Esophagus muscularis mucosa (tissue), 4 donors: ENCODE results near the gene ATL2. TPM values are rescaled to one million over a fixed set of nuclear protein-coding genes. Genes with fewer than 3 reads are reported as not detected.
"Not testable (repeated sequence)": the region's sequence is repeated elsewhere in the genome, so short reads cannot be mapped to it uniquely, and the experiment has no call there.

ENCODE experiments used
- DNase-seq: peaks from one replicate; pipeline ENCODE4 v3.0.0-alpha.2; 2017; ENCODE audit errors: extremely low spot score
- H3K27ac ChIP-seq, 4 donors: fragments of 200-600 bp; sonication (generic); replicated peaks in 1 of 4; 1 replicate in 3 of 4; 2 replicates in 1 of 4; pipeline ENCODE4 v1.5.1; 2016 to 2019; ENCODE audit warnings: mild to moderate bottlenecking in 1 of 4
- H3K27me3 ChIP-seq, 4 donors: fragments of 200-600 bp; sonication (generic); one replicate each; pipeline versions ENCODE4 v1.5.1 to v1.6.0; 2016 to 2019
- H3K36me3 ChIP-seq, 4 donors: fragments of 200-600 bp; sonication (generic); one replicate each; pipeline ENCODE4 v1.5.1; 2016 to 2019
- H3K4me1 ChIP-seq, 4 donors: fragments of 200-600 bp; sonication (generic); one replicate each; pipeline ENCODE4 v1.5.1; 2016 to 2019
- H3K4me3 ChIP-seq, 4 donors: fragments of 200-600 bp; sonication (generic); 1 replicate in 2 of 4; 2 replicates in 2 of 4; pipeline ENCODE4 v1.5.1; 2016 to 2019; ENCODE audit warnings: mild to moderate bottlenecking in 4 of 4, moderate library complexity in 1 of 4
- H3K9me3 ChIP-seq, 4 donors: fragments of 200-600 bp; sonication (generic); 1 replicate in 3 of 4; 2 replicates in 1 of 4; pipeline ENCODE4 v1.5.1; 2016 to 2019
- EP300 ChIP-seq: sonication (generic); formaldehyde crosslinking; IDR thresholded peaks from one replicate; pipeline ENCODE4 v1.6.1; 2017; ENCODE audit warnings: antibody characterized with exemption
- POLR2A ChIP-seq: fragments of 450-650 bp; IDR thresholded peaks from one replicate; pipeline ENCODE4 v1.6.1; 2017; ENCODE audit warnings: antibody characterized with exemption, moderate library complexity, mild to moderate bottlenecking, low read depth
- POLR2AphosphoS5 ChIP-seq, 2 donors: sonication (generic); formaldehyde crosslinking; IDR thresholded peaks; one replicate each; pipeline ENCODE4 v1.6.1; 2017; ENCODE audit warnings: antibody characterized with exemption in 2 of 2
- WGBS: methylation state at CpG from one replicate; pipeline ENCODE4 v1.1.5; 2018; 5-methylcytosine and 5-hydroxymethylcytosine counted together
- intact Hi-C: fragments of 100-400 bp; cut with DNase I; formaldehyde crosslinking; loops from one replicate; pipeline ENCODE4 v1.15.1; 2023
- total RNA-seq, 4 donors: library from RNA; depleted of rRNA; stranded (reverse); fragments of >200 nt; gene quantifications; one replicate each; pipeline versions ENCODE4 v1.1.0 to v1.2.1, GENCODE V29; 2016
- TF ChIP-seq, protein P1 (sequence below), 3 experiments: fragments of 200-600 bp in 2 of 3; fragments of 450-650 bp in 1 of 3; sonication (generic) in 2 of 3; IDR thresholded peaks; one replicate each; pipeline ENCODE4 v1.5.1; 2017 to 2019; ENCODE audit warnings: antibody characterized with exemption in 3 of 3, mild to moderate bottlenecking in 2 of 3, moderate library complexity in 1 of 3

ATL2 gene
- total RNA-seq, 4 donors from 2014 or later = 159 to 260 (median 231) TPM

DNA sequence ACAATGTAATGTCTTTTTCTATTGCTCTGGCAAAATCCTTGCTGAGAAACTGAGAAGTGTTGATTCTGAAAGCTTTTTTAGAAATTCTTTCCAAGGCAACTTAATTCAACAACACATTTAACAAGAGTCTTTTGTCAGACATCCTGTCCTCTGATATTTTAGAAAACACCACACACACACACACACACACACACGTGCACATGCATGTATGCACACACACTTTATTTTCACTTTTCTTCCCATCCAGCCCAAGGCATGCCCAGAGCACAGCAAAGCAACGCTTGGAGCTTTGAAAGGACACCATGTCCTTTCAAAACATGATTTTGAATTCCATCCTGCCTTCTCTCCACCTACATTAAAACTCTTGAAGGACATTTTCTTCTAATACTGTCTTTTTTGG is 116.1 kb downstream of the ATL2 start:
- no peak for DNase-seq
- TF ChIP-seq POLR2A (no peak), EP300 (no peak), POLR2AphosphoS5 (IDR thresholded peaks at IDR 0.05) (no peak)
- TF ChIP-seq, protein P1, sequence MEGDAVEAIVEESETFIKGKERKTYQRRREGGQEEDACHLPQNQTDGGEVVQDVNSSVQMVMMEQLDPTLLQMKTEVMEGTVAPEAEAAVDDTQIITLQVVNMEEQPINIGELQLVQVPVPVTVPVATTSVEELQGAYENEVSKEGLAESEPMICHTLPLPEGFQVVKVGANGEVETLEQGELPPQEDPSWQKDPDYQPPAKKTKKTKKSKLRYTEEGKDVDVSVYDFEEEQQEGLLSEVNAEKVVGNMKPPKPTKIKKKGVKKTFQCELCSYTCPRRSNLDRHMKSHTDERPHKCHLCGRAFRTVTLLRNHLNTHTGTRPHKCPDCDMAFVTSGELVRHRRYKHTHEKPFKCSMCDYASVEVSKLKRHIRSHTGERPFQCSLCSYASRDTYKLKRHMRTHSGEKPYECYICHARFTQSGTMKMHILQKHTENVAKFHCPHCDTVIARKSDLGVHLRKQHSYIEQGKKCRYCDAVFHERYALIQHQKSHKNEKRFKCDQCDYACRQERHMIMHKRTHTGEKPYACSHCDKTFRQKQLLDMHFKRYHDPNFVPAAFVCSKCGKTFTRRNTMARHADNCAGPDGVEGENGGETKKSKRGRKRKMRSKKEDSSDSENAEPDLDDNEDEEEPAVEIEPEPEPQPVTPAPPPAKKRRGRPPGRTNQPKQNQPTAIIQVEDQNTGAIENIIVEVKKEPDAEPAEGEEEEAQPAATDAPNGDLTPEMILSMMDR (IDR thresholded peaks at IDR 0.05) = no peak
- H3K4me1 ChIP-seq = no peaks in the 10 kb centered on the region
- WGBS = 77% methylated on average over 2 of the region's 2 CpGs
- H3K9me3 ChIP-seq = no peaks in the 10 kb centered on the region
- intact Hi-C loops = no loop called here
- peak overlapping the region in 1 of 4 donors; percentile 5 for H3K4me3 ChIP-seq
- H3K27me3 ChIP-seq = no peaks in the 10 kb centered on the region
- H3K27ac ChIP-seq = no peak overlapping the region
- no peaks in the 10 kb centered on the region for H3K36me3 ChIP-seq

DNA sequence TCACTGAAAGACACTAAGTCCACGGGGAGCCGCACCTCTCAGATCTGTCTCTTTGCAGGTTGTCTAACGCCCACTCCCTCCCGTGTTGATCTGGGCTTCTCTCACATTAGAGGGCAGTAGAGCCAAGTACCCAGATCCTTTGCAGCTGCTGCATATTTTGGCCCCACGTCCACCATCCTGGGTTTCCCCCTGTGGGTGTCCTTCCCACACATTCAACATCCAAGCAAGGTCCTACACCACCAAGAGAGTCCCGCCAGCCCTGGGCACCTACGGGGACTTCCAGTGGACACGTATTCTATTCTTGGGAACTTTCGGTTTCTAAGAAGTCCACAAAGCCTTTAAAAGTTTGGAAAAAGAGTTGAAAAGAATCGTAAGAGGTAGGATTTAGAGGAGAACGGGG is 116.6 kb downstream of the ATL2 start:
- Histone ChIP-seq H3K9me3 (no peaks in the 10 kb centered on the region), H3K4me3 (peak overlapping the region in 1 of 4 donors; percentile 5), H3K4me1 (no peaks in the 10 kb centered on the region), H3K27ac (no peak overlapping the region), H3K27me3 (no peaks in the 10 kb centered on the region), H3K36me3 (no peaks in the 10 kb centered on the region)
- DNase-seq = no peak
- TF ChIP-seq, protein P1 (IDR thresholded peaks at IDR 0.05) = no peak
- TF ChIP-seq EP300 = no peak
- no peak for TF ChIP-seq POLR2AphosphoS5 (IDR thresholded peaks at IDR 0.05)
- no peak for TF ChIP-seq POLR2A
- WGBS = 80% methylated on average over 11 of the region's 11 CpGs
- intact Hi-C loops = no loop called here

DNA sequence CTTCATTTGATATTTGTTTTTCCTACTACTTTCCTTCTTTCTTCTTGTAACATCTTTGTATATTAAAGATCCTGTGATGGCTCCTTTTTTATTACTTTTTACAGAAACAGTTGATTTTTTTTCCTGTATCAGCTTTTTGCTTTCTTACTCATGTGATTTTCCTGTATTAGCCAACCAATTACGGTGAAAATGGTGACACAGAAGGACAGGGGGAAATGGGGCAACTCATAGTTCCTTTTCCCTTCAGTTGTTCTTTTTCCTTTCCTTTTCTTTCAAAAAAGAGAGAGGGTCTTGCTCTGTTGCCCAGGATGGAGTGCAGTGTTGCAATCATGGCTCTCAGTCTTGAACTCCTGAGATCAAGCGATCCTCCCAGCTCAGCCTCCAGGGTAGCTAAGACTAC is 117.8 kb downstream of the ATL2 start:
- no peaks in the 10 kb centered on the region for H3K36me3 ChIP-seq
- intact Hi-C loops = no loop called here
- 74% methylated on average over 2 of the region's 2 CpGs for WGBS
- H3K4me3 ChIP-seq = no peak overlapping the region
- H3K4me1 ChIP-seq = no peaks in the 10 kb centered on the region
- no peak overlapping the region for H3K27ac ChIP-seq
- no peak for DNase-seq
- no peaks in the 10 kb centered on the region for H3K9me3 ChIP-seq
- TF ChIP-seq EP300 (no peak), POLR2AphosphoS5 (IDR thresholded peaks at IDR 0.05) (no peak), POLR2A (no peak)
- TF ChIP-seq, protein P1 (IDR thresholded peaks at IDR 0.05) = no peak
- no peaks in the 10 kb centered on the region for H3K27me3 ChIP-seq

DNA sequence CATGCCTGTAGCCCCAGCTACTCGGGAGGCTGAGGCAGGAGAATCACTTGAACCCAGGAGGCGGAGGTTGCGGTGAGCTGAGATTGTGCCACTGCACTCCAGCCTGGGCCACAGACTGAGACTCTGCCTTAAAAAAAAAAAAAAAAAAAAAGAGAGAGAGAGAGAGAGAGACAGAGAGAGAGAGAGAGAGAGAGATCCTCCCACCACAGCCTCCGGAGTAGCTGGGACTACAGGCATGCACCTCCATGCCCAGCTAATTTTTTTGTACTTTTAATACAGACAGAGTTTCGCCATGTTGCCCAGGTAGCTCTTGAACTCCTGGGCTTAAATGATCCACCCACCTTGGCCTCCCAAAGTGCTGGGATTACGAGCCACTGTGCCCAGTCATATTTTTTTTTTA is 119.4 kb downstream of the ATL2 start:
- H3K27me3 ChIP-seq, DNase-seq, H3K27ac ChIP-seq, H3K36me3 ChIP-seq, intact Hi-C loops, H3K9me3 ChIP-seq, H3K4me3 ChIP-seq, H3K4me1 ChIP-seq: not testable (repeated sequence)
- 96% methylated on average over 6 of the region's 6 CpGs for WGBS

DNA sequence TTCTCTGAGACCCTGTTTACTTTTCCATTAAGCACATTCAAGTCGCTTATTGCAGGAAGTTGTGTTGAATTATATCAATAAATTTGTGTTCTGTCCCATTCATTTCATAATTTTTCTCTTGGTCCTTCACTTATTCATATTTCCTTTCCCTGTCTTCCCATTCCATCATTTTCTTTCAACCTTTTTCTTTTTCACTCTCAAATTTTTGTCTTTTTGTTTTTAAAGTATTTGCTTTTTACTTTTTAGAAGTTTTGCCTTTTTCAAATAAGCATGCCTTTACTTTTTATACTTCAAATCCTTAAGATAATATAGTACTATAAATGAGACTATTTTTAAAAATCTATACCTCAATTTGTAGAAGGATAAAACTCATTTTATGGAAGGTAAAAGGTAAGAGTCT is 120.5 kb downstream of the ATL2 start:
- TF ChIP-seq POLR2A (no peak), EP300 (no peak), POLR2AphosphoS5 (IDR thresholded peaks at IDR 0.05) (no peak)
- TF ChIP-seq, protein P1 (IDR thresholded peaks at IDR 0.05) = no peak
- WGBS = 85% methylated on average over 1 of the region's 1 CpG
- Histone ChIP-seq H3K9me3 (no peaks in the 10 kb centered on the region), H3K27me3 (no peaks in the 10 kb centered on the region), H3K27ac (no peak overlapping the region), H3K4me1 (no peaks in the 10 kb centered on the region), H3K36me3 (no peaks in the 10 kb centered on the region), H3K4me3 (no peak overlapping the region)
- intact Hi-C loops = no loop called here
- DNase-seq = no peak
